Measurements from ENCODE around the gene IL20. TPM values are rescaled to one million over a fixed set of nuclear protein-coding genes. Genes with fewer than 3 reads are reported as not detected.

The IL20 gene
- polyA plus RNA-seq, 1 donor (not counting 4 experiments of a cell fraction or from before 2014, with no cell fraction given): 4.7 TPM

GRCh38 chr1:206887701-206888100 is 22.3 kb downstream of the IL20 start:
- Histone ChIP-seq H3K27me3 (ENCODE audit: control insufficient read depth, extremely low read depth, insufficient read depth, low read length) (no peaks in the 10 kb centered on the region), H2AFZ (ENCODE audit: control insufficient read depth, low read length) (no peak overlapping the region), H4K20me1 (ENCODE audit: control insufficient read depth, extremely low read depth, insufficient read depth, low read length) (no peaks in the 10 kb centered on the region), H3K4me3 (ENCODE audit: control insufficient read depth in 2 of 3, extremely low read depth in 1 of 3, insufficient read depth in 2 of 3, low read depth in 1 of 3, low read length in 3 of 3) (no peak overlapping the region), H3K4me1 (ENCODE audit: control insufficient read depth, extremely low read depth, insufficient read depth, low read length) (peaks cover 64% of the 10 kb centered on the region), H3K9me3 (ENCODE audit: control insufficient read depth, low read depth, low read length) (no peaks in the 10 kb centered on the region), H3K27ac (ENCODE audit: control insufficient read depth, insufficient read depth, low read length) (no peak overlapping the region), H3K4me2 (ENCODE audit: control insufficient read depth, extremely low read depth, insufficient read depth, low read depth, low read length) (no peak overlapping the region), H3K36me3 (ENCODE audit: control insufficient read depth in 2 of 2, extremely low read depth in 1 of 2, insufficient read depth in 2 of 2, low read length in 2 of 2) (no peaks in the 10 kb centered on the region), H3K9me1 (ENCODE audit: control insufficient read depth, extremely low read depth, insufficient read depth, low read length) (no peaks in the 10 kb centered on the region), H3K9ac (ENCODE audit: control insufficient read depth, extremely low read depth, insufficient read depth, low read length) (no peak overlapping the region), H3K79me2 (ENCODE audit: control insufficient read depth, insufficient read depth, low read length) (no peaks in the 10 kb centered on the region)
- FAIRE-seq (no peak), DNase-seq (ENCODE audit: low read depth, low spot score) (no peak)
- no peak for TF ChIP-seq EZH2 (IDR thresholded peaks at IDR 0.05; ENCODE audit: low read length)
- TF ChIP-seq CTCF (optimal IDR thresholded peaks at IDR 0.05 in 1 of 3, IDR thresholded peaks at IDR 0.05 in 1 of 3, conservative IDR thresholded peaks at IDR 0.05 in 1 of 3; ENCODE audit: extremely low read depth in 1 of 3, insufficient read depth in 2 of 3, low read length in 3 of 3): no peak
- dilution Hi-C loops (cut with MboI; ENCODE audit: extremely low pct_ligation_motif_present, low sequenced_read_pairs): no loop called here

- no peak overlapping the region for H2AFZ ChIP-seq (ENCODE audit: control insufficient read depth, low read length)
- H4K20me1 ChIP-seq (ENCODE audit: control insufficient read depth, extremely low read depth, insufficient read depth, low read length): no peaks in the 10 kb centered on the region
- peak overlapping the region; percentile 89 for H3K4me2 ChIP-seq (ENCODE audit: control insufficient read depth, extremely low read depth, insufficient read depth, low read depth, low read length)
- peak overlapping the region; percentile 100 for H3K27ac ChIP-seq (ENCODE audit: control insufficient read depth, insufficient read depth, low read length)
- peak overlapping the region in 2 of 3 experiments; percentile 40 to 56 for H3K4me3 ChIP-seq (ENCODE audit: control insufficient read depth in 2 of 3, extremely low read depth in 1 of 3, insufficient read depth in 2 of 3, low read depth in 1 of 3, low read length in 3 of 3)
- no peaks in the 10 kb centered on the region for H3K79me2 ChIP-seq (ENCODE audit: control insufficient read depth, insufficient read depth, low read length)
- H3K9ac ChIP-seq (ENCODE audit: control insufficient read depth, extremely low read depth, insufficient read depth, low read length): peak overlapping the region; percentile 92
- H3K27me3 ChIP-seq (ENCODE audit: control insufficient read depth, extremely low read depth, insufficient read depth, low read length): no peaks in the 10 kb centered on the region
- FAIRE-seq (peak; percentile 83), DNase-seq (ENCODE audit: low read depth, low spot score) (no peak)
- H3K36me3 ChIP-seq (ENCODE audit: control insufficient read depth in 2 of 2, extremely low read depth in 1 of 2, insufficient read depth in 2 of 2, low read length in 2 of 2): no peaks in the 10 kb centered on the region
- H3K9me3 ChIP-seq (ENCODE audit: control insufficient read depth, low read depth, low read length): no peaks in the 10 kb centered on the region
- no peak for TF ChIP-seq EZH2 (IDR thresholded peaks at IDR 0.05; ENCODE audit: low read length)
- H3K9me1 ChIP-seq (ENCODE audit: control insufficient read depth, extremely low read depth, insufficient read depth, low read length): no peaks in the 10 kb centered on the region
- dilution Hi-C loops (cut with MboI; ENCODE audit: extremely low pct_ligation_motif_present, low sequenced_read_pairs): no loop called here
- peaks cover 78% of the 10 kb centered on the region for H3K4me1 ChIP-seq (ENCODE audit: control insufficient read depth, extremely low read depth, insufficient read depth, low read length)
These were observed 25.0 kb downstream of the IL20 start for GRCh38 chr1:206890125-206891060.

All from keratinocyte (primary cell).